CD4-positive, alpha-beta T cell treated with Interleukin-6 at 100 ng/mL for 8 hours (primary cell): Measurements from ENCODE around the gene USP5.
A peak's percentile ranks its signal among the peaks of the same experiment; 100 is the strongest.
"Not testable (repeated sequence)": the region's sequence is repeated elsewhere in the genome, so short reads cannot be mapped to it uniquely, and the experiment has no call there.

ENCODE experiments used
- DNase-seq: peaks from one replicate; pipeline ENCODE4 v3.0.0-alpha.2; 2020; ENCODE audit warnings: mixed read lengths, low spot score

USP5 gene

GRCh38 chr12:6886206-6886999, 34.5 kb downstream of the USP5 start:
- not testable (repeated sequence) for DNase-seq

DNA sequence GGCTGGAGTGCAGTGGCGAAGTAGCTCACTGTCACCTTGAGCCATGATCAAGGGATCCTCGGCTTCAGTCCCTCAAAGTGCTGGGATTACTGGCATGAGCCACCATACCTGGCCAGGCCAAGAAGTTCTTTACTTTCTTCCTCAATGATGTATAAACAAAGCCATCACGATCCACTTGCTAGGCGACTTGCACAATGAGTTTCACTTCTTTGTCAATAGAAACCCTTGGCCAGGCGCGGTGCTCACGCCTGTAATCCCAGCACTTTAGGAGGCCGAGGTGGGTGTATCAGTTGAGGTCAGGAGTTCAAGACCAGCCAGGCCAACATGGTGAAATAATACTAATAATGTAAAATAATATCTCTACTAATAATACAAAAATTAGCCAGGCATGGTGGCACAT, 35.5 kb downstream of the USP5 start:
- no peak for DNase-seq

DNA sequence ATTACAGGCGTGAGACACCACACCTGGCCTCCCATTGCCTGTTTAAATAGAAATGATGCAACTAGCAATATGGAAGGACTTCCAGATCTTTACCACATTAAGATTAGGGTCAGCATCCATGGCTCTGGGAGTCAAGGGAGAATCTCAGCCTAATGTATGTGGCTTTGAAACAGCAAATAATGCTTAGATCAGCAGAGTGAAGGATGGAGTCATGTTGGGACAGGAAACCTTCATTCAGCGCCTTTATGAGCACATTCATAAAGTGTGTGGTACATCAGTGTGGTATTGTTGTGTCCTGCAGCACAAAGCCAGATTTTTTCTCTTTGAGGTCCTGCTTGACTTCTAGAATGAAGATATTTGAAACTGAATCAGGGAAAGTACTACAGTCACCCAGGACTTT, 36.4 kb downstream of the USP5 start:
- DNase-seq, result no peak

DNA sequence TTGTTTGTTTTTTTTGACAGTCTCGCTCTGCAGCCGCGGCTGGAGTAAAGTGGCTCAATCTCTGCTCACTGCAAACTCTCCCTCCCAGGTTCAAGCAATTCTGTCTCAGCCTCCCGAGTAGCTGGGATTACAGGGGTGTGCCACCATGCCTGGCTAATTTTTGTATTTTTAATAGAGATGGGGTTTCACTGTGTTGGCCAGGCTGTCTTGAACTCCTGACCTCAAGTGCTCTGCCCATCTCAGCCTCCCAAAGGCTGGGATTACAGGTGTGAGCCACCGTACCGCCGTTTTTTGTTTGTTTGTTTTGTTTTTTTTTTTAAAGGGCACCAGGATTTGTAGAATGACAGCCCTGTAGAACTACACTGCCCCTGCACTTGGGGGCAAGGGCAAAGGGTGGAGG, 36.8 kb downstream of the USP5 start:
- not testable (repeated sequence) for DNase-seq

- DNase-seq, result not testable (repeated sequence)
These were observed 38.0 kb downstream of the USP5 start for GRCh38 chr12:6889775-6890573.

GRCh38 chr12:6890789-6891645, 39.1 kb downstream of the USP5 start:
- peak; percentile 98 for DNase-seq

- no peak for DNase-seq
These were observed 39.7 kb downstream of the USP5 start for GRCh38 chr12:6891646-6892001.

GRCh38 chr12:6892683-6893082, 40.7 kb downstream of the USP5 start:
- not testable (repeated sequence) for DNase-seq

DNA sequence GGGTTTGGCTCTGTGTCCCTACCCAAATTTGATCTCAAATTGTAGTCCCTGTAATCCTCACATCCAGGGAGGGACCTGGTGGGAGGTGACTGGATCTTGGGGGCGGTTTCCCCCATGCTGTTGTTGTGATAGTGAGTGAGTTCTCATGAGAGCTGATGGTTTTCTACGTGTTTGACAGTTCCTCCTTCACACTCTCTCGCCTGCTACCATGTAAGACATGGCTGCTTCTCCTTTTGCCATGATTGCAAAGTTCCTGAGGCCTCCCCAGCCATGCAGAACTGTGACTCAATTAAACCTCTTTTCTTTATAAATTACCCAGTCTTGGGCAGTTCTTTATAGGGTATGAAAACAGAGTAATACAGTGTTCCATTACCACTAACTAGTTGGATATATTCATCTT, 42.4 kb downstream of the USP5 start:
- DNase-seq, result no peak

- no peak for DNase-seq
These were observed 45.0 kb downstream of the USP5 start for GRCh38 chr12:6896846-6897435.

DNA sequence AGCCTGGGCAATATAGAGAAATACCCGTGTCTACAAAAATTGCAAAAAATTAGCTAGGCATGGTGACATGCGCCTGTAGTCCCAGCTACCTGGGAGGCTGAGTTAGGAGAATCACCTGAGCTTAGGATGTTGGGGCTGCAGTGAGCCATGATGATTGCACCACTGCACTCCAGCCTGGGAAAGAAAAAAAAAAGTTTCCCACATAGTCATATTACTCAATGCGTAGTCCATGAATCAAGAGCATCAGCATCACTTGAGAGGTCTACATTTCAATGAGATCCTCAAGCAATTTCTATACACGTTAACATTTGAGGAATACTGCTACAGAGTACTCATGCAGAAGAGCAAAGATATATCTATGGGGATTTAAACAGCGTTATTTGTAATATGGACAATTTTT, 47.5 kb downstream of the USP5 start:
- no peak for DNase-seq

GRCh38 chr12:6899837-6900519, 48.0 kb downstream of the USP5 start:
- DNase-seq, result no peak

DNA sequence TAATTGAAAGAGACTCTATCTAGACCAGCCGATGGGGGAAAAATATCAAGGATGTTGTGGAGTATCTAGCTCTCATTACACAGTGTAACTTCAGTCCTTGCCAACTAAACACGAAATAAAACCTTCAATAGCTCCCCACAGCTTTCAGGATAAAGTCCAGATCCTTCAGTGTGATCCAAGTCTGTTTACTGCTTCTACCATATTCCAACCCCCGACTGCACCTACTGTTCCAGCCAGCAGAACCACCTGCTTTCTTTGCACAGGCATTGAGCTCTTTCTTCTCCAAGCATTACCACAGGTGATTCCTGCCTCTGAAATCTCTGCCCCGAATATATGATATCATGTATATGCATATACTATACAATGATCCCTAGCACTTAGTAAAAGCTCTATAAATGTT, 50.5 kb downstream of the USP5 start:
- DNase-seq, result no peak

DNA sequence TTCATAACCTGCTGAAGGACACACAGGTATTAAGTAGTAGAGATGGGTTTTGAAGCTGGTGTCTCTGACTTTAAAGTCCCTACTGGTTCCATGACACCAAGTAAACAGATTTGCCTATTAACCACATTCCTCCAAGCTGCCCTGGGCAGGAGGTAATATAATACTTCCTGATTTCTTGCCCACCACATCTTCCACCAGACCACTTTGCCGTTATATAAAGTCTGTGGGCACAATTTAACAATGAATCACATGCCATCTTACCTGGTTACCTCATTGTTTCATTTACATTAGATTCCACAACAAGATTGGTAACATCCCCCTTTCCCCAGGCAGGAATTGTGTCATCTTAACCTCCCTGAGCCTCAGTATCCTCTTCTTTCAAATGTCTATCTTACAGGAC, 51.8 kb downstream of the USP5 start:
- DNase-seq, result no peak

GRCh38 chr12:6904280-6905276, 52.6 kb downstream of the USP5 start, which contains the start of gene LRRC23:
LRRC23 (plus strand) TSS chr12:6904822; CDS start chr12:6905634, 812 bp downstream.
- DNase-seq, result peak; percentile 96

- DNase-seq, result no peak
These were observed 53.6 kb downstream of the USP5 start for GRCh38 chr12:6905414-6906040.

DNA sequence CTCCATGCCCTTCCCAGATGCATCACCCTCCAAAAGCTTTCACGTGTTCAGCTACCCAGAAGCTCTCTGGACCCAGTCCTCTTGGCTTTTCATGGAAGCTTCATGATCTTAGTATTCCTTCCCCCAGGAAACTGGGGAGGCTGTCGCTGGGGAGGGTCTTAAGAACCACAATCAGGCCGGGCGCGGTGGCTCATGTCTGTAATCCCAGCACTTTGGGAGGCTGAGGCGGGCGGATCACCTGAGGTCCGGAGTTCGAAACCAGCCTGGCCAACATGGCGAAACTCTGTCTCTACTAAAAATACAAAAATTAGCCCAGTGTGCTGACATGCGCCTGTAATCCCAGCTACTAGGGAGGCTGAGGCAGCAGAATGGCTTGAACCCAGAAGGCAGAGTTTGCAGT, 56.2 kb downstream of the USP5 start:
- not testable (repeated sequence) for DNase-seq

GRCh38 chr12:6909421-6910145, 57.6 kb downstream of the USP5 start:
- no peak for DNase-seq
